HG03439 (cell line): ENCODE measurements around the gene ZMIZ2.
"Not testable (repeated sequence)": the region's sequence is repeated elsewhere in the genome, so short reads cannot be mapped to it uniquely, and the experiment has no call there.

Source experiments
- ATAC-seq: cut with Tn5 transposase; IDR thresholded peaks from one replicate; pipeline ENCODE4 v1.9.1; 2021; ENCODE audit warnings: mild to moderate bottlenecking, moderate library complexity; ENCODE audit not compliant: unreplicated experiment

Gene ZMIZ2

DNA sequence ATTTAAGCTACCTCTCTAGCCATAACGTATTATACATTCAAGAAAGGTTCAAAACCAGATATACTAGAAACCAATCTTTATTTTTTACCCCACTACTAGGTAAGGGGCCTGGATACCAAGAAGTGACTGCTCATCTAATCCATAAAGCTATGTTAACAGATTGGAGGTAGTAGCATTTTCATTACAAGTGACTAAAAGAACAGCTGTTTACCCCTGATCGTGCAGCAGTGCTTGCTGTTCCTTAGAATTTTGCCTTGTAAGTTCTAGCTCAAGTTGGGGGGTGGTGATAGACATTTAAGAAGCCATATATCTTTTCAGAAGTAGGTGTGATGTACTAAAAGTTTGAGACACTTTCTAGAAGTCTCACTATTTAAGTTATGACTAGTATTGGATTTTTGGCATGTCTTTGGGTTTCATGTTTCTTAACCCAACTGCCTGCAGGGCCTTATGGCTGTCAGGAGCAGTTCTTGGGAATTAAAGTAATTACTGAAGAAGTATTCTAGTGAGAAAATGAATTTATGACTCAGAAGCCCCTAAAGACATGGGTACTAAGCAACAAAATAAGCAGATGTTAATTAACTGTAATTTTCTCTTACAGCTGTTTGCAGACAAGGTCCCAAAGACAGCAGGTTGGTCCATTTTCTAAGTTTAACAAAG, 50.1 kb downstream of the ZMIZ2 start:
- ATAC-seq: no peak

DNA sequence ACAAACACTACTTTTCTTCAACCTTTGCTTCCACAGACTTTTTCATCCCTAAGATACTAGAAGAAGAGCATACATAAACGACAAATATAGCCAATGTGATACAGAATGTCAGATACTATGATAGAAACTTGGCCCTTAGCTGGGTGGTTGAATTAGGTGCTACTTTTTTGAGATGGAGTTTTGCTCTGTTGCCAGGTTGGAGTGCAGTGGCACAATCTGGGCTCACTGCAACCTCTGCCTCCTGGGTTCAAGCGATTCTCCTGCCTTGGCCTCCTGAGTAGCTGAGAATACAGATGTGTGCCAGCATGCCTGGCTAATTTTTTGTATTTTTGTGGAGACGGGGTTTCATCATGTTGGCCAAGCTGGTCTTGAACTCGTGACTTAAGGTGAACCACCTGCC, 51.3 kb downstream of the ZMIZ2 start:
- ATAC-seq: no peak

DNA sequence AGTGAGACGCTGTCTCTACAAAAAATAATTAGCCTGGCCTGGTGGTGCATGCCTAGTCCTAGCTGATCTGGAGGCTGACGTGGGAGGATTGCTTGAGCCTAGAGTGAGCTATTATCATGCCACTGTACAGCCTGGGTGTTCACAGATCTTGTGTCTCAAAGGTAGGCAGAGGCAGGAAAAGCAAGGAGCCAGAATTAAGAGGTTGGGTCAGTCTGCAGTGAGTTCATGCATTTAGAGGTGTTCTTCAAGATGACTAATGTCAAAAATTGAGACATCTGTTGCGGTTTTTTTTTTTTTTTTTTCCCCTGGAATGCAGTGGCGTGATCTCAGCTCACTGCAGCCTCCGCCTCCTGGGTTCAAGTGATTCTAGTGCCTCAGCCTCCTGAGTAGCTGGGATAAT, 53.2 kb downstream of the ZMIZ2 start:
- ATAC-seq: no peak

DNA sequence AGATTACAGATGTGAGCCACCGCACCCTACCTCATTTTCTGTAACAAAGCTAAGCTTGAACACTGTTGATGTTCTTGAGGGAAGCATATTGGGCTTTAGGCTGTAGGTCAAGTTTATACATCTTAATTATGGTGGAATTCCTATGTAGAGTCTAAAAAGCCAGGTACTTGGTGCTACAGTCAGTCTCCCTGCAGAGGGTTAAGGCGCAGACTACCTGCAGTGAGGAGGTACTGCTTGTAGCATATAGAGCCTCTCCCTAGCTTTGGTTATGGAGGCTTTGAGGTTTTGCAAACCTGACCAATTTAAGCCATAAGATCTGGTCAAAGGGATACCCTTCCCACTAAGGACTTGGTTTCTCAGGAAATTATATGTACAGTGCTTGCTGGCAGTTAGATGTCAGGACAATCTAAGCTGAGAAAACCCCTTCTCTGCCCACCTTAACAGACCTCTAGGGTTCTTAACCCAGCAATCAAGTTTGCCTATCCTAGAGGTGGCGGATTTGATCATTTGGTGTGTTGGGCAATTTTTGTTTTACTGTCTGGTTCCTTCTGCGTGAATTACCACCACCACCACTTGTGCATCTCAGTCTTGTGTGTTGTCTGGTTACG, 53.9 kb downstream of the ZMIZ2 start:
- ATAC-seq: no peak

DNA sequence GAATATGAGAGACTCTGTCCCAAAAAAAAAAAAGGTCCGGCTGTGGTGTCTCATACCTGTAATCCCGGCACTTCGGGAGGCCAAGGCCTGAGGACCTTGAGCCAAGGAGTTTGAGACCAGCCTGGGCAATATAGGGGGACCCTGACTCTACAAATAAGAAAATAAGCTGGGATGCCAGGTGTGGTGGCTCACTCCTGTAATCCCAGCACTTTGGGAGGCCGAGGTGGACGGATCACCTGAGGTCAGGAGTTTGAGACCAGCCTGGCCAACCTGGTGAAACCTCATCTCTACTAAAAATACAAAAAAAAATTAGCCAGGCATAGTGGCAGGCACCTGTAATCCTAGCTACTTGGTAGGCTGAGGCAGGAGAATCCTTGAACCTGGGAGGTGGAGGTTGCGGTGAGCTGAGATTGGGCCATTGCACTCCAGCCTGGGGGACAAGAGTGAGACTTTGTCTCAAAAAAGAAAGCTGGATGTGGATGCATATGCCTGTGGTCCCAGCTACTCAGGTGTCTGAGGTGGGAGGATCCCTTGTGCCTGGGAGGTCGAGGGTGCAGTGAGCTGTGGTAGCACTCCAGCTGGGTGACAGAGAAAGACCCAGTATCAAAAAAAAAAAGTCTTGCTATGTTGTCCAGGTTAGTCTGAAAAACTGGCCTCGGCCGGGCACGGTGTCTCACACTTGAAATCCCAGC, 55.3 kb downstream of the ZMIZ2 start:
- not testable (repeated sequence) for ATAC-seq

DNA sequence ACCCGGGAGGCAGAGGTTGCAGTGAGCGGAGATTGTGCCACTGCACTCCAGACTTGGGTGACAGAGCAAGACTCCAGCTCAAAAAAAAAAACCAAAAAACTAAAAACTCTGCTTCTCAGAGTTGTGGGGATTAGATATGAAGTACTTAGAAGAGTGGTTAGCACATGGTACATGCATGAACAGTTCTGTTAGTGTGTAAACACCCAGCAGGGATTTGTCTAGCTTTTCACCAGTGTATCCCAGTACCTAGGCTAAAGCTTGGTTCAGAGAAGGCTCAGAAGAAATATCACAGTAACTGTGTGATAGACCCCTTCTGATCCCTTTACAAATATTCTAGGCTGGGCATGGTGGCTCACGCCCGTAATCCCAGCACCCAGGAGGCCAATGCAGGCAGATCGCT, 57.3 kb downstream of the ZMIZ2 start:
- ATAC-seq: no peak

DNA sequence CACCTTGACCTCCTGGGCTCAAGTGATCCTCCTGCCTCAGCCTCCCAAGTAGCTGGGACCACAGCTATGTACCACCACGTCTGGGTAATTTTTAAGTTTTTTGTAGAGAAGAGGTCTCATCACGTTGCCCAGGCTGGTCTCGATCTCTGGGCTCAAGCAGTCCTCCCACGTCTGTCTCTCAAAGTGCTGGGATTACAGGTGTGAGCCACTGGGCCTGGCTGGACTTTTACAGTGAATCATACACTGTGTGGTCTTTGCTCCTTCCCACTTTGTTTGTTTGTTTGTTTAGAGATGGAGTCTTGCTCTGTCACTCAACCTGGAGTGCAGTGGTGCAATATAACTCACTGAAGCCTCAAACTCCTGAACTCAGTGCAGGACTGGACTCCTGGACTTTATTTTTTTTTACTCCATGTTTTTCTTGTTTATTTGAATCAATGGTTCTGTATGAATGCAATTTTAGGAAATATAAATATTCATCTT, 60.3 kb downstream of the ZMIZ2 start:
- ATAC-seq: no peak

DNA sequence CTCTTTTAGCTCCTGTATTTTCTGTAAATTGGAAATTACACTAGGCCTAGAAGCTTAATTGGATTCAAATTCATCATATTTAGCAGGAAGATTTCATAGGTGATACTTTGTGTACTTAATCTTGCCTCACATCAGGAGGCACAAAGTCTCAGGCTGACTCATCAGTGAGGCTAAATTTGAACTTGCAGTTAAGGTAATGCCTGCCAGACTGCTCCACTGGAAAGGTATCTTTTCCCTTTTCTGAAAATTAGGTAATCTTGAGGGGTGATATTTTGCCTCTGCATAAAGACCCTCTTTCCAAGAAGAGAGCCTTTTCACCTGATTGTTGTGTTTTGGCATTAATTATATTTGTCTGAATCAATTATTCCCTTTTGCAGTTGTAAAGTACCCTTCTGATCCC, 62.4 kb downstream of the ZMIZ2 start:
- no peak for ATAC-seq

DNA sequence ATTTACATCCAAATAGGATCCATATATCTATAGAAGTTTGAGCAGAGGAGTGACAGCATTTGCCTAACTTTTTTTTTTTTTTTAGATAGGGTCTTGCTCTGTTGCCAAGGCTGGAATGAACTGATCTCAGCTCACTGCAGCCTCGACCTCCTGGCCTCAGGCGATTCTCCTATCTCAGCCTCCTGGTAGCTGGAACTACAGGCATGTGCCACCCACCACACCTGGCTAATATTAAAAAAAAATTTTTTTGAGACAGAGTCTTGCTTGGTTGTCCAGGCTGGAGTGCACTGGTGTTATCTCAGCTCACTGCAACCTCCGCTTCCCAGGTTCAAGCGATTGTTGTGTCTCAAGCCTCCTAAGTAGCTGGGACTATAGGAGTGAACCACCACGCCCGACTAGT, 62.9 kb downstream of the ZMIZ2 start:
- no peak for ATAC-seq

DNA sequence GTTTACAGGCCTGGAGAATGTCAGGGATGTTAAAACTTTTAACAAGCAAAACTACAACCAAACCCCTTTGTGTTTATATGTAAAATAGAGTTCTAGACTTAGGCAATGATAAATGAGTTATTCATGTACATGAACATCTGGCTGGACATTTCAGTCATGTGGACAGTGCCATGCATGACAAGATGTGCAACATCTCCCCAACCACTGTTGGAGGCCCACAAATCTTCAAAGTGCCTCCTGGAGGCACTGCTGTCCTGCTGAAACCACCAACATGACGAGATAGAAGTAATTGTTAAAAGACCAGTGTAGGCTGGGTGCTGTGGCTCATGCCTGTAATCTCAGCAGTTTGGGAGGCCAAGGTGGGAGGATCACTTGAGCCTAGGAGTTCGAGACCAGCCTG, 66.3 kb downstream of the ZMIZ2 start:
- ATAC-seq: no peak

DNA sequence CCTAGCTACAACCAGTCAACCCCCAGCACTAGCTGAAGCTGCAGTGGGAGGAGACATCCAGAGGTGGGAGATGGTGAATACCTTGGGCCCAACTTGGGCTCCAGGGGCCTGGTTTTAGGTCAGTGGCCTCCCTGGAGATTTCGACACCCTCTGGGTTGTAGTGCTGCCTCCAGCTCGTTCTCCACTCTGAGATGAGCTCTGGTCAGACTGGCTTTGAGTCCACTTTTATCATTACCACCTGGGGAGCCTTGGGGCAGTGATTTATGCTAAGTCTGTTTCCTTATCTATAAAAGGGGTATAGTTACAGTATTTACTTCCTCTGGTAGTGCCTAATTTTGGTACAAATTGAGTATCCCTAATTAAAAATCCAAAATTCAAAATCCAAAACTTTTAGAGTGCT, 70.6 kb downstream of the ZMIZ2 start:
- no peak for ATAC-seq
